Esophagus (tissue), 2 donors: Measurements from ENCODE around the gene AMIGO2. TPM values are rescaled to one million over a fixed set of nuclear protein-coding genes. Genes with fewer than 3 reads are reported as not detected.
"Not testable (repeated sequence)": the region's sequence is repeated elsewhere in the genome, so short reads cannot be mapped to it uniquely, and the experiment has no call there.

Experiments
- H3K27ac ChIP-seq, 2 donors: one replicate each; pipeline ENCODE4 v1.5.1; 2013; ENCODE audit warnings: low read depth in 2 of 2, mild to moderate bottlenecking in 2 of 2, inconsistent platforms in 1 of 2, low read length in 1 of 2, moderate library complexity in 1 of 2
- H3K27me3 ChIP-seq, 2 donors: one replicate each; pipeline ENCODE4 v1.6.1; 2013; ENCODE audit warnings: low read length in 2 of 2, control low read depth in 1 of 2, mild to moderate bottlenecking in 1 of 2; ENCODE audit not compliant: insufficient read depth in 2 of 2, control insufficient read depth in 1 of 2
- H3K36me3 ChIP-seq, 2 donors: one replicate each; pipeline ENCODE4 v1.6.1; 2013; ENCODE audit warnings: low read length in 1 of 2; ENCODE audit not compliant: control insufficient read depth in 2 of 2, insufficient read depth in 2 of 2
- H3K4me1 ChIP-seq, 2 donors: one replicate each; pipeline ENCODE4 v1.6.1; 2013; ENCODE audit warnings: low read length in 1 of 2; ENCODE audit not compliant: control insufficient read depth in 2 of 2, insufficient read depth in 2 of 2
- H3K4me3 ChIP-seq, 2 donors: one replicate each; pipeline ENCODE4 v1.5.1; 2013; ENCODE audit warnings: low read length in 2 of 2, mild to moderate bottlenecking in 2 of 2, low read depth in 1 of 2, moderate library complexity in 1 of 2
- H3K9me3 ChIP-seq, 2 donors: one replicate each; pipeline ENCODE4 v1.6.1; 2013; ENCODE audit warnings: mild to moderate bottlenecking in 2 of 2, low read depth in 1 of 2, low read length in 1 of 2, moderate library complexity in 1 of 2; ENCODE audit not compliant: control insufficient read depth in 2 of 2, insufficient read depth in 1 of 2
- WGBS, 2 donors: extraction: QIAGEN DNeasy Blood & Tissue Kit; methylation state at CpG; one replicate each; pipeline ENCODE4 v1.1.7; 2013; 5-methylcytosine and 5-hydroxymethylcytosine counted together
- polyA plus RNA-seq, 2 donors: library from polyadenylated mRNA; stranded (reverse); fragments of 200-250 nt; gene quantifications; one replicate each; pipeline ENCODE4 v1.2.3, GENCODE V29; 2013
- donor health status: healthy with polysubstance abuse.
- donor health status: Bipolar disorder and iron deficiency.

Gene AMIGO2
- 1 to 10 TPM; 1.5 to 2.2 TPM for polyA plus RNA-seq

GRCh38 chr12:47079468-47079980, at the start of gene AMIGO2, which contains the start of gene PCED1B:
Gene AMIGO2 (minus strand): TSS chr12:47079959. CDS start chr12:47079002, 957 bp downstream.
Gene PCED1B (plus strand): TSS chr12:47079621. CDS start chr12:47235064, 155,443 bp downstream.
- peak within 1 kb of the TSS; percentile 71 to 76 for H3K4me3 ChIP-seq
- WGBS, 2 donors, result 0% methylated on average over 50 to 58 of the region's 58 CpGs
- peaks cover 0 to 3% of the 10 kb centered on the region in 2 donors for H3K4me1 ChIP-seq

DNA sequence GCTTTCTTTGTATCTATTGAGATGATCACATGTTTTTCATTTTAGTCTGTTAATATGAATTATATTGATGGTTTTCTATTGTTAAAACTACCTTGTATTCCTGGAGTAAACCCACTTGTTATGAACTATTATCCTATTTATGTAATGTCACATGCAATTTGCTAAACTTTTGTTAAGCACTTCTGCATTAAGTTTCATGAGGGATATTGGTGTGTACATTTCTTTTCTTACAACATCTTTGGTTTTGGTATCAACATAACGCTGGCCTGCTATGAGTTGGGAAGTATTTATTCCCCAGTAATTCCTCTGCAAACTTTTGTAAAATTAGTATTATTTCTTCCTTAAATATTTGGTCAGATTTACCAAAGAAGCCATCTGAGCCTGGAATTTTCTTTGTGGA, 46.5 kb upstream of the AMIGO2 start:
- 95 to 98% methylated on average over 1 of the region's 1 CpG for WGBS, 2 donors
- H3K4me3 ChIP-seq, result no peak overlapping the region
- no peaks in the 10 kb centered on the region for H3K9me3 ChIP-seq
- no peaks in the 10 kb centered on the region for H3K4me1 ChIP-seq
- H3K36me3 ChIP-seq, result no peaks in the 10 kb centered on the region
- no peaks in the 10 kb centered on the region for H3K27me3 ChIP-seq
- H3K27ac ChIP-seq, result no peak overlapping the region

More at GRCh38 chr12:47079468-47079980, at the start of gene AMIGO2, which contains the start of gene PCED1B:
- Histone ChIP-seq H3K27me3 (no peaks in the 10 kb centered on the region), H3K36me3 (no peaks in the 10 kb centered on the region), H3K27ac (peak within 1 kb of the TSS; percentile 60 to 81), H3K9me3 (no peaks in the 10 kb centered on the region)

DNA sequence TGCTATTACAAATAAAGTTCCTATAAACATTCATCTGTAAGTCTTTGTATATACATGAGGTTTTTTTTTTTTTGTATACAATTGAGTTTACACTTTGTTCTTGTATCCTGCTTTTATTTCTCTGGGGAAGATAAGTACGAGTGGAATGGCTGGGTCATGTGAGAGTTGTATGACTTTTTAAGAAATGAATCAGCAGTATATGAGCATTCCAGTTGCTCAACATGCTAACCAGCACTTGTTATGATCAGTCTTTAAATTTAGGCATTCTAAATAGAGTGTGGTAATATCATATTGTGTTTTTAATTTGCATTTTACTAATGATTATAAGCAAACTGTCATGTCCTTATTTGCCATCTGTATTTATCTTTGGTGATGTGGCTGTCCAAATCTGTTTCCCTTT, 44.7 kb upstream of the AMIGO2 start:
- H3K27me3 ChIP-seq, result no peaks in the 10 kb centered on the region
- no peak overlapping the region for H3K4me3 ChIP-seq
- no peaks in the 10 kb centered on the region for H3K9me3 ChIP-seq
- no peaks in the 10 kb centered on the region for H3K36me3 ChIP-seq
- WGBS, 2 donors, result 45 to 49% methylated on average over 1 of the region's 1 CpG
- H3K4me1 ChIP-seq, result no peaks in the 10 kb centered on the region
- no peak overlapping the region for H3K27ac ChIP-seq

DNA sequence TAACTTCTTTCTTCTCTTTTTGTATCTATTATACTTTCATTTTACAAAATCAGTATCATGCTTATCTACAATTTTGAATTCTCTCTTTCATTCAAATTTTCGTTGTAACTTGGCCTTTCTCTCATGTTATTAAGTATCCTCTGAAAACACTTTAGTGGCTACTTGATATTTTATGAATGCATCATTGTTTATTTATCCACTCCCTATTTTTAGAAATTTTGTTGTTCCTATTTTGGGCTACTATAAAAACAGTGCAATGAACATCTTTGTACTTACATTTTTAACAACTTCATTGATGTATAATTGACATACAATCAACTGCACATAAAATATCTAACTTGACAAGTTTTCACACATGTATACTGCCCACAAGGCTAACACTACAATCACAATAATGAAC, 44.0 kb upstream of the AMIGO2 start:
- WGBS, 2 donors, result 40 to 58% methylated on average over 1 of the region's 1 CpG

GRCh38 chr12:47122602-47123001, 42.8 kb upstream of the AMIGO2 start:
- 93 to 100% methylated on average over 1 of the region's 1 CpG for WGBS, 2 donors
- no peaks in the 10 kb centered on the region for H3K4me1 ChIP-seq

More for the DNA sequence above, 44.0 kb upstream of the AMIGO2 start:
- Histone ChIP-seq H3K4me3 (no peak overlapping the region), H3K27ac (no peak overlapping the region), H3K36me3 (no peaks in the 10 kb centered on the region), H3K27me3 (no peaks in the 10 kb centered on the region), H3K4me1 (no peaks in the 10 kb centered on the region), H3K9me3 (no peaks in the 10 kb centered on the region)

DNA sequence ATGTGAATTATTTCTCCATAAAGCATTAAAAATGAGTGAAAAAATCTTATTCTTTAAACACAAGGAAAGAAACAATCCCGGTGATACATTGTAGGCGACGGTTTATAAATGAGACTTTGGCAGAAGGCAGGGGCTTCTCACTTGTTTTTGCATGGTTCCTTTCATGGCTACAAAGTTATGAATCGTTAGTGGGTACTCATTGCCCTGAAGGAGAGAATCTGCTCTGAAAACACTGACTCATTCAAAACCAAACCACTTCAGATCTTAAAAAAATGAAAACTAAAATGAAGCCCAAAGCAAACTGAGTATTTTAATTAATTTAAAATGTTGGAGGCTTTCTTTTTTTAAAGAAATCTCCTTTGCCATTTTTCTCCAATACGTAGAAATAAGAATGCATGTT, 41.4 kb upstream of the AMIGO2 start:
- Histone ChIP-seq H3K4me1 (no peaks in the 10 kb centered on the region), H3K27ac (no peak overlapping the region), H3K4me3 (no peak overlapping the region), H3K36me3 (no peaks in the 10 kb centered on the region), H3K9me3 (no peaks in the 10 kb centered on the region), H3K27me3 (no peaks in the 10 kb centered on the region)
- 53 to 80% methylated on average over 5 of the region's 5 CpGs for WGBS, 2 donors

More at GRCh38 chr12:47122602-47123001, 42.8 kb upstream of the AMIGO2 start:
- no peak overlapping the region for H3K27ac ChIP-seq
- no peaks in the 10 kb centered on the region for H3K9me3 ChIP-seq
- H3K4me3 ChIP-seq, result no peak overlapping the region
- H3K36me3 ChIP-seq, result no peaks in the 10 kb centered on the region
- H3K27me3 ChIP-seq, result no peaks in the 10 kb centered on the region

DNA sequence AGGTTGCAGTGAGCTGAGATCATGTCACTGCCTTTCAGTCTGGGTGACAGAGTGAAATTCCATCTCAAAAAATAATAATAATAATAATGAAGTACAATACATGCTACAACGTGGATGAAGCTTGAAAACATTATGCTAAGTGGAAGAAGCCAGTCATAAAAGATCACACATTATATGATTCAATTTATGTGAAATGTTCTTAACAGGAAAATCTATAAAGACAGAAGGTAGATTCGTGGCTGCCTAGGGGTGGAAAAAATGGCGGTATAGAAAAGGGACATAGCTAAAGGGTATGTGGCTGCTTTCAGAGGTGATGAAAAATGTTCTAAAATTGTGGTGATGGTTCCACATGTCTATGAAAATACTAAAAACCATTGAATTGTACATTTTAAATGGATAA, 41.0 kb upstream of the AMIGO2 start:
- Histone ChIP-seq H3K36me3 (no peaks in the 10 kb centered on the region), H3K9me3 (no peaks in the 10 kb centered on the region), H3K4me1 (no peaks in the 10 kb centered on the region), H3K27ac (no peak overlapping the region), H3K27me3 (no peaks in the 10 kb centered on the region), H3K4me3 (no peak overlapping the region)
- WGBS, 2 donors, result 77 to 89% methylated on average over 3 of the region's 3 CpGs

GRCh38 chr12:47117305-47117704, 37.5 kb upstream of the AMIGO2 start:
- 70 to 100% methylated on average over 1 of the region's 3 CpGs for WGBS, 2 donors
- H3K9me3 ChIP-seq, H3K4me1 ChIP-seq, H3K27ac ChIP-seq, H3K36me3 ChIP-seq, H3K4me3 ChIP-seq, H3K27me3 ChIP-seq: not testable (repeated sequence)

DNA sequence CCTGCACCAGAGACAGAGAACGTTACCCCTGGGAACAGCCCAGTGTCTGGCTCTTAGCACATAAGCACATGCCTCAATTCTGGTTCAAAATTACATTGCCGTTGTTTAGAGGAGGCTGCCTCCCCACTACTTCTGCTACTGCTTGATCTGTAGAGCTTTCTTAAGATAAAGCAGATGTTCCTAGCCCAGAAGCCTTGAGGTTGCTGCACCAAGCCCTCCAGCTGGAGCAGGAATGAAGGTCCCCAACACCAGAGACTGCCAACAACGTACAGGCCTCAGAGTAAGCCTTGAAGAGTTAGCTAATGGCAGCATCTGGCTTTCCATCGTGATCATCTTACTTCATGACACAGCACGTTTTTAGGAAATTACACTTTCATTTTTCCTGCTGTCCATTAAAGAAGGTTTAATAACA, 34.7 kb upstream of the AMIGO2 start:
- Histone ChIP-seq H3K4me3 (no peak overlapping the region), H3K9me3 (no peaks in the 10 kb centered on the region), H3K27me3 (no peaks in the 10 kb centered on the region), H3K4me1 (no peaks in the 10 kb centered on the region), H3K36me3 (no peaks in the 10 kb centered on the region), H3K27ac (no peak overlapping the region)
- 70 to 84% methylated on average over 5 of the region's 5 CpGs for WGBS, 2 donors

GRCh38 chr12:47112679-47113078, 32.9 kb upstream of the AMIGO2 start:
- Histone ChIP-seq H3K4me3 (no peak overlapping the region), H3K36me3 (no peaks in the 10 kb centered on the region), H3K27me3 (no peaks in the 10 kb centered on the region), H3K4me1 (no peaks in the 10 kb centered on the region), H3K27ac (no peak overlapping the region), H3K9me3 (no peaks in the 10 kb centered on the region)
- WGBS, 2 donors, result 38 to 68% methylated on average over 2 of the region's 2 CpGs
